ENCODE results near the gene ALAD.

Gene ALAD

DNA sequence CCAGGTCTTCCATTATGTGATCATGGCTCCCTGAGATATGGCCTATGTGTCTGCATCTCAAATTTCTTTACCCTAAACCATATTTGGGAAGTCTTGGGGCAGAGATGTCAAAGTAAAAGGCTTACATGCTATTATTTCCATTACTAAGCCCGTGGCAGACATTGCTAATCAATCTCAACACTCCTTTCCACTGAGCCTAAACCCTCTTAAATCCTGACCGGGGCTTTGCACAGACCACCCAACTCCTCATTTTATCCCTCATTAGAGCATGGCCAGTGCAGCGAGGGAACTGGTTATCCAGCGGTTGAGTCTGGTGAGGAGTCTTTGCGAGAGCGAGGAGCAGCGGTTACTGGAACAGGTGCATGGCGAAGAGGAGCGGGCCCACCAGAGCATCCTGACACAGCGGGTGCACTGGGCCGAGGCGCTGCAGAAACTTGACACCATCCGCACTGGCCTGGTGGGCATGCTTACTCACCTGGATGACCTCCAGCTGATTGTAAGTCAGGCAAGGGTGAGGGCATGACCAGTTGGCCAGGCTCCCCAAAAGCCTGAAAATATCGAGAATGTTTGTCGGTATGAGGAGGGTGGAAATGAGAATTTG lies 40.7 kb downstream of the ALAD start:
- TF ChIP-seq, protein P1, sequence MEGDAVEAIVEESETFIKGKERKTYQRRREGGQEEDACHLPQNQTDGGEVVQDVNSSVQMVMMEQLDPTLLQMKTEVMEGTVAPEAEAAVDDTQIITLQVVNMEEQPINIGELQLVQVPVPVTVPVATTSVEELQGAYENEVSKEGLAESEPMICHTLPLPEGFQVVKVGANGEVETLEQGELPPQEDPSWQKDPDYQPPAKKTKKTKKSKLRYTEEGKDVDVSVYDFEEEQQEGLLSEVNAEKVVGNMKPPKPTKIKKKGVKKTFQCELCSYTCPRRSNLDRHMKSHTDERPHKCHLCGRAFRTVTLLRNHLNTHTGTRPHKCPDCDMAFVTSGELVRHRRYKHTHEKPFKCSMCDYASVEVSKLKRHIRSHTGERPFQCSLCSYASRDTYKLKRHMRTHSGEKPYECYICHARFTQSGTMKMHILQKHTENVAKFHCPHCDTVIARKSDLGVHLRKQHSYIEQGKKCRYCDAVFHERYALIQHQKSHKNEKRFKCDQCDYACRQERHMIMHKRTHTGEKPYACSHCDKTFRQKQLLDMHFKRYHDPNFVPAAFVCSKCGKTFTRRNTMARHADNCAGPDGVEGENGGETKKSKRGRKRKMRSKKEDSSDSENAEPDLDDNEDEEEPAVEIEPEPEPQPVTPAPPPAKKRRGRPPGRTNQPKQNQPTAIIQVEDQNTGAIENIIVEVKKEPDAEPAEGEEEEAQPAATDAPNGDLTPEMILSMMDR (conservative IDR thresholded peaks at IDR 0.05; ENCODE audit: low read depth, low read length) = no peak
- no peak for DNase-seq (ENCODE audit: low read depth)
- no peak overlapping the region for H3K4me3 ChIP-seq (ENCODE audit: low read length)

DNA sequence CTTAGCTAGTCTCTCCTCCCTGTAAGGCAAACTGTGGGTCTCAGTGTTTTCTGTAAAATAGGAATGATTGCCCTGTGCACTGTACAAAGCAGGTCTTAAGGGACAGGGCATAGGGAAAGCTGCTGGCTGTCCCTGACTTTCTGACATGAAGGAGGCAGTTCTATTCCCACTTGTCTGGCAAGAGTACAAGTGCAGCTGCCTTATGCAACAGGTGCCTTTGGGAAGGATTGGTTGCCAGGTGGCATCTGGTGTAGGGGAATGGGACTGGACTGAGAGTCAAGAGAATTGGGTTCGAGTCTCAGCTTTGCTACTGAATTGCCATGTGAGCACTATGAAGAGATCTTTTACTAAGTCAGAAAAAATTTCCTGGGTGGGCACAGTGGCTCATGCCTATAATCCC lies 41.7 kb downstream of the ALAD start:
- H3K4me3 ChIP-seq (ENCODE audit: low read length) = no peak overlapping the region
- TF ChIP-seq, protein P1 (conservative IDR thresholded peaks at IDR 0.05; ENCODE audit: low read depth, low read length) = no peak
- no peak for DNase-seq (ENCODE audit: low read depth)

DNA sequence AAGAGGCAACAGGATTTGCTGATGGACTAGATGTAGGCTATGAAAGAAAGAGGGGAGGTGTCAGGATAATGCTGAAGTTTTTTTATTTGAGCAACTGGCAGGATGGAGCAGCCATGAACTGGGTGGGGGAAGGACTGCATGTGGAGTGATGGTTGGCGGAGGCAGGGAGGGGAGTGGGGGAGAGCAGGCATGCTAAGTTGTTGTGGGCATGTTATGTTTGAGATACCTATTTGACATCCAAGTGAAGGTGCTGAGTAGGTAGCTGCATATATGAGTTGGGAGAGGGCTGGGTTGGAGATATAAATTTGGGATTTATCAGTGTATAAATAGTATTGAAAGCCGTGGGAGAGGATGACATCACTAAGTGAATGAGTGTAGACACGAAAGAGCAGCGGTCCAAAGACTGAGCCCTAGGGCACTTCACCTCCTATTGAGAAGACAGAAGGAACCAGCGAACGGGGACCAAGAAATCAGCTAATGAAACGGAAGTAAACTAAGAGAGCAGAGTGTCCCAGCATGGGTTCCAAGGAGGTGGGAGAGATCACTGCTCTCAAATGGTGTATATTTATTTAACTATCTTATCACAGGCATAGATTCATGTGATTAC lies 44.3 kb downstream of the ALAD start:
- TF ChIP-seq, protein P1 (conservative IDR thresholded peaks at IDR 0.05; ENCODE audit: low read depth, low read length) = no peak
- no peak overlapping the region for H3K4me3 ChIP-seq (ENCODE audit: low read length)
- DNase-seq (ENCODE audit: low read depth) = no peak

DNA sequence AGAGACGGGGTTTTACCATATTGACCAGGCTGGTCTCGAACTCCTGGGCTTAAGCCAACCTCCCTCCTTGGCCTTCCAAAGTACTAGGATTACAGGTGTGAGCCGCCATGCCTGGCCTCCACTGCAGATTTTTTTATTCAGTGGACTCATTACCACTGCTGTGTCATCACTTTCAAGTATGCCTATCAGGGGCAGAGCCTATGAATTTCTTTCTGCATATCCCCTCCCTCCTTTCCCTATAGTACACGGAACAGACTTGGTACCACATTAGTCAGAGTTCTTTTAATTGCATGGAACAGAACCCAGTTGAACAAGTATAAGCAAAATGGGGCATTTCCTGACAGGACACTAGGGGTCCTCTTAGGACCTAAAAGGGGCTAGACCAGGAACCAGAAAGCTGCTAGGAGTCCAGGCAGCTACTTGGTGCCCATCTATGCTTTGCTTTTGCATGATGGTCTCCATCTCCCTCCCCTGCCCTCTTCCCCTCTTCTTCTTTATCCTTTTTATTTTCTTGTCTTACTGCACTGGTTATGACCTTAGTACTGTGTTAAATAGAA lies 46.0 kb downstream of the ALAD start:
- TF ChIP-seq, protein P1 (conservative IDR thresholded peaks at IDR 0.05; ENCODE audit: low read depth, low read length) = peak; percentile 38
- no peak for DNase-seq (ENCODE audit: low read depth)
- no peak overlapping the region for H3K4me3 ChIP-seq (ENCODE audit: low read length)

DNA sequence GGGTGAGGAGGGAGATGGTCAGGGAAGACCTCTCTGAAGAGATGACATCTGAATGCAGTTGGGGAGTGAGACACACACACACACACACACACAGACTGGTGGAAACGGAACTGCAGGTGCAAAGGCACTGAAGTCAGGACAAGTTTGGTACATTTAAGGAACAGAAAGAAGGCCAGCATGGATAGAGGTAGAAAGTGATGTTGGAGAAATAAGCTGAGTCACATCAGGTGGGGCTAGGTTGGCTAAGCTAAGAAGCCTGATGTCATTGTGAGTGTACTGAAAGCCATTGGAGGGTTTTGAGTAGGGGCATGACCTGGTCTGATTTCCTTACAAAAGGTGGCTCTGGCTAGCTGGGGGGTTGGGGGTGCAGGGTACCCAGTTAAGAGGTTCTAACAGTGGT lies 48.7 kb downstream of the ALAD start:
- DNase-seq (ENCODE audit: low read depth) = no peak
- H3K4me3 ChIP-seq (ENCODE audit: low read length) = no peak overlapping the region
- TF ChIP-seq, protein P1 (conservative IDR thresholded peaks at IDR 0.05; ENCODE audit: low read depth, low read length) = no peak

DNA sequence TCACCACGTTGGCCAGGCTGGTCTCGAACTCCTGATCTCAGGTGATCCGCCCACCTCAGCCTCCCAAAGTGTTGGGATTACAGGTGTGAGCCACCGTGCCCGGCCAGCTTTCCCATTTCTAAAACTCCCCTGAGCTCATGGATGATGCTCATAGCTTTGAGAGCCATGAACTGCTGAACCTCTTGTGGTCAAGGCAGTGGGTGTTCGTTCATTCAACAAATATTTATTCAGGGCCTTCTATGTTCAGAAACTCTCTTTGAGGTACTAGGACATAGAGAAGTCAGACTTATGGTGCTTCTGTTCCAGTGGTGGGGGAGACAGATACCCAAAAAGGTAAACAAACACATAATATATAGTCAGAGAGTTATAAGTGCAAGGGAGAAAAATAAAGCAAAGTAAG lies 49.1 kb downstream of the ALAD start:
- no peak for DNase-seq (ENCODE audit: low read depth)
- TF ChIP-seq, protein P1 (conservative IDR thresholded peaks at IDR 0.05; ENCODE audit: low read depth, low read length) = no peak
- H3K4me3 ChIP-seq (ENCODE audit: low read length) = no peak overlapping the region

DNA sequence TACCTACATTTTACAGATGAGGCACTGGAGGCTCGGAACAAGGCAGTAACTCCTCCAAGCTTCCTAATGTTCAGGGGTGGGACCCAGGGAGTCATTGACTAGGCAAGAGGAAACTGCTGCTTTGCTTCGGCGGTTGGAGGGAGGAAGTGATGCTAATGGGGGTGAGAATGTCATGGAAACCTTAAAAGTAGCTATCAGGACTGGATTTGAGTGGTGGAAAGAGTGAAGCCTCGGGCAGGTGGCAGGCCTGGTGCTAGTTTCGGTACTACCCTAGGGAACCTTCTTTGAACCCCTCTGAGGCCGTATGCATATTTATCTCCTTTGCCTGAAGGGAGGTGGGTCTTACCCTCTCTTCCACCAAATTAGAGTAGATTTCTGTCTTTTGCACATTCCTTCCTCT lies 50.1 kb downstream of the ALAD start:
- DNase-seq (ENCODE audit: low read depth) = no peak
- TF ChIP-seq, protein P1 (conservative IDR thresholded peaks at IDR 0.05; ENCODE audit: low read depth, low read length) = no peak
- H3K4me3 ChIP-seq (ENCODE audit: low read length) = no peak overlapping the region

All from retinal pigment epithelial cell (primary cell).